OCI-LY3 (cell line): ENCODE measurements around the gene PPP2R5C.

Experiments used
- H2AFZ ChIP-seq: fragments of 200-600, 300-600 bp; shearing (Covaris generic); 2 replicates; pipeline ENCODE4 v1.6.0; 2014; ENCODE audit warnings: antibody characterized with exemption, low read depth, low read length
- H3K27ac ChIP-seq: fragments of 200-600, 300-600 bp; sonication (generic); 2 replicates; pipeline ENCODE4 v1.5.1; 2014; ENCODE audit warnings: mild to moderate bottlenecking, low read length, moderate library complexity, mixed read lengths
- H3K27me3 ChIP-seq: fragments of 200-600, 300-600 bp; sonication (generic); 2 replicates; pipeline ENCODE4 v1.6.1; 2014; ENCODE audit warnings: low read depth, low read length, mixed read lengths
- H3K36me3 ChIP-seq: fragments of 200-600, 300-600 bp; sonication (generic); replicated peaks from 2 replicates; pipeline ENCODE3; 2014; ENCODE audit warnings: low read depth, low read length, mixed read lengths
- H3K4me1 ChIP-seq: fragments of 300-600, 200-600 bp; sonication (generic); 2 replicates; pipeline ENCODE4 v1.6.1; 2014; ENCODE audit warnings: low read length, mixed read lengths
- H3K4me2 ChIP-seq: fragments of 200-600, 300-600 bp; sonication (generic); 2 replicates; pipeline ENCODE4 v1.6.1; 2014; ENCODE audit warnings: low read length, mixed read lengths
- H3K4me3 ChIP-seq: fragments of 300-600, 200-600 bp; sonication (generic); 2 replicates; pipeline ENCODE4 v1.5.1; 2014; ENCODE audit warnings: antibody characterized with exemption, mild to moderate bottlenecking, low read length, moderate library complexity
- H3K79me2 ChIP-seq: fragments of 300-600, 200-600 bp; shearing (Covaris generic); 2 replicates; pipeline ENCODE4 v1.6.1; 2014; ENCODE audit warnings: mild to moderate bottlenecking, low read length, mixed read lengths
- H3K9ac ChIP-seq: fragments of 300-600, 200-600 bp; shearing (Covaris generic); 2 replicates; pipeline ENCODE4 v1.6.0; 2014; ENCODE audit warnings: mild to moderate bottlenecking, low read length, moderate library complexity
- H3K9me3 ChIP-seq: fragments of 200-600, 300-600 bp; shearing (Covaris generic); 2 replicates; pipeline ENCODE4 v1.6.1; 2014; ENCODE audit warnings: low read length, mixed read lengths; ENCODE audit not compliant: insufficient read depth
- H4K20me1 ChIP-seq: fragments of 200-600, 300-600 bp; sonication (generic); 2 replicates; pipeline ENCODE4 v1.6.1; 2016; ENCODE audit warnings: low read length, mixed read lengths; ENCODE audit not compliant: insufficient read depth
- EZH2phosphoT487 ChIP-seq: fragments of 200-600 bp; shearing (Covaris generic); IDR thresholded peaks from 2 replicates; pipeline ENCODE4 v1.6.1; 2018; ENCODE audit warnings: antibody characterized with exemption, mixed run types, low read depth
- TF ChIP-seq, protein P1 (sequence below): fragments of 200-600, 300-600 bp; sonication (generic); IDR thresholded peaks from 2 replicates; pipeline ENCODE4 v1.5.1; 2014; ENCODE audit warnings: antibody characterized with exemption, low read length, low read depth

PPP2R5C gene

DNA sequence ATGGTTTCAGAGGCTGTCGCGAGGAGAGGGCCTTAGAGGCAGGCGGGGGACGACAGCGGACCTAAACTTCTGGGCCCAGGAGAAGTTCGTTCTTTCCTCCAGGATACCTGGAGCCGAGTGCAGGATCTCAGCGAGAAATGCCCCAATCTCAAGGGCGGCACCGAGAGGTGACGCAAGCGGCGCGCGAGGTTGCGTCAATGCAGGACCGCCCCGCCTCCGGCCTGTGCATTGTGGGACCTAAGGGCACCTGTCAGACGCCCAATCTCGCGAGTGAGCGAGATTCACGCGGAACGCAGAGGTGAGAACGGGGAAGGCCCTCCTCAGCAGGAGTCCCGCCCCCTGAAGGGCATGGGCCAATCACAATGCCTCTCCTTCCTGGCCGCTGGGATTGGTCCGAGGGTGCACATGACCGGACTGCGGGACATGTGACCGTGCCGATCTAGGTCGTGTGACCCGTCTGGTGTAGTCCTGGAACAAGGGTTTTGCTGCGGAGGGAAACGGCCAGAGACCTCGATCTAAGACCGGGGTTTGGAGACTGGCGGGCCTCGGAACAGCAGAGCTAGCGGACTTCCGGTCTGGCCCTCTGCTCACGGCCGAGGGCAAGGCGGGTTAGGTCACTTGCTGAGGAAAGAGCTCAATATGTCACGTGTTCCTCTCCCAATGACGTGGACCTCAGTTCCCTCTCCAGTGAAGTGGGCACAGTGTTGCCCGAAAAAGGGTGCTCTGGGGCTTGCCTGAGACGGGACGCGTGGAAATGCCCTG lies 186.6 kb downstream of the PPP2R5C start:
- TF ChIP-seq, protein P1, sequence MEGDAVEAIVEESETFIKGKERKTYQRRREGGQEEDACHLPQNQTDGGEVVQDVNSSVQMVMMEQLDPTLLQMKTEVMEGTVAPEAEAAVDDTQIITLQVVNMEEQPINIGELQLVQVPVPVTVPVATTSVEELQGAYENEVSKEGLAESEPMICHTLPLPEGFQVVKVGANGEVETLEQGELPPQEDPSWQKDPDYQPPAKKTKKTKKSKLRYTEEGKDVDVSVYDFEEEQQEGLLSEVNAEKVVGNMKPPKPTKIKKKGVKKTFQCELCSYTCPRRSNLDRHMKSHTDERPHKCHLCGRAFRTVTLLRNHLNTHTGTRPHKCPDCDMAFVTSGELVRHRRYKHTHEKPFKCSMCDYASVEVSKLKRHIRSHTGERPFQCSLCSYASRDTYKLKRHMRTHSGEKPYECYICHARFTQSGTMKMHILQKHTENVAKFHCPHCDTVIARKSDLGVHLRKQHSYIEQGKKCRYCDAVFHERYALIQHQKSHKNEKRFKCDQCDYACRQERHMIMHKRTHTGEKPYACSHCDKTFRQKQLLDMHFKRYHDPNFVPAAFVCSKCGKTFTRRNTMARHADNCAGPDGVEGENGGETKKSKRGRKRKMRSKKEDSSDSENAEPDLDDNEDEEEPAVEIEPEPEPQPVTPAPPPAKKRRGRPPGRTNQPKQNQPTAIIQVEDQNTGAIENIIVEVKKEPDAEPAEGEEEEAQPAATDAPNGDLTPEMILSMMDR = no peak
- TF ChIP-seq EZH2phosphoT487 = no peak
- Histone ChIP-seq H3K36me3 (no peaks in the 10 kb centered on the region), H3K79me2 (peaks cover 14% of the 10 kb centered on the region), H3K9ac (peak overlapping the region; percentile 95), H3K27ac (peak overlapping the region; percentile 73), H4K20me1 (no peaks in the 10 kb centered on the region), H3K4me3 (peak overlapping the region; percentile 95), H2AFZ (peak overlapping the region; percentile 71; the same call in 1 of the 2 replicates), H3K9me3 (no peaks in the 10 kb centered on the region), H3K27me3 (peaks cover 6% of the 10 kb centered on the region; the same call in 1 of the 2 replicates), H3K4me2 (peak overlapping the region; percentile 91), H3K4me1 (peaks cover 6% of the 10 kb centered on the region; the same call in 1 of the 2 replicates)

DNA sequence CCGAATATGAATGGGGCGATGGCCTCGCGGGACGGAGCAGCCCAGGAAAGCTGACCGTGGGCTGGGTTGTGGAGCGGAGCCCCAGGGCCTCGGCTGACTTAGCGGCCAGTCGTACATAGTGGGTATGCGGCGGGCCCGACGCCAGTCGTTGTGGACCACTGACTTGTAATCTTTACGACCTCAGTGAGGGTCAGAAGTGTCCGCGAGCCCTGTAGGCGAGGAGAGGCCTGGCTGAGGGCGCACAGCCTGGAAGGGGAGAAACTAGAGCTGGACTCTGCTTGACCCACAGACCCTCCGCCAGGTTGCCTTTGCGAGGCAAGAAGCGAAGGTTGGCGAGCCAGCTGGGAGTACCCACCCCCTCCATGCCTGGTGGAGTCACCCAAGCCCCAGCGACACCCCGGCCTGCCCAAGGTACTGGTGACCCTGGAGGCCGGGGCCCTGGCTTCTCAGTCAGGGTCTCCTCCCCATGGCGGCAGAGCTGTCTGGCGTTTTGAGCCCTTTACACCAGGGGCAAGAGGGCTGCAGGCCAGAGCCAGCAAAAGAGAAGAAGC lies 187.2 kb downstream of the PPP2R5C start:
- Histone ChIP-seq H3K9ac (peak overlapping the region; percentile 79), H3K27me3 (peaks cover 6% of the 10 kb centered on the region; the same call in 1 of the 2 replicates), H3K9me3 (no peaks in the 10 kb centered on the region), H3K4me1 (peaks cover 6% of the 10 kb centered on the region; the same call in 1 of the 2 replicates), H4K20me1 (no peaks in the 10 kb centered on the region), H2AFZ (peak overlapping the region; percentile 71; the same call in 1 of the 2 replicates), H3K36me3 (no peaks in the 10 kb centered on the region), H3K4me3 (peak overlapping the region; percentile 91), H3K27ac (peak overlapping the region; percentile 47), H3K4me2 (peak overlapping the region; percentile 91), H3K79me2 (peaks cover 14% of the 10 kb centered on the region)
- no peak for TF ChIP-seq EZH2phosphoT487
- TF ChIP-seq, protein P1 = no peak

DNA sequence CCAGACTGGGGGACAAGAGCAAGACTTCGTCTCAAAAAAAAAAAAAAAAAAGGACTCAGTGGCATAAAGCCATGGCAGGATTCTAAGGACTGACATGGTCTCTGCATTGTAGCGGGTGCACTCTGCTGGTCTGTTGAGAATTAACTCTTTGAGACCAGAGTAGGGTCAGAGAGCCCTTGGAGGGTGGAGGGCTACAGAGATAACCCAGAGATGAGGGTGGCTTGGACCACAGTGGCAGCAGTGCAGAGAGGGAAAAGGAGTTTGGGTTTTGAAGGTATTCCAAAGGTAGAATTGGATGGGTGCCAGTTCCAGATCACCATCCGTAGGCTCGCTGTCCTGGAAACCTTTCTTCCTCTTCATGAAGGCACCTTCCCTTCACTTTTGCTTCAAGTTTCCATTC lies 188.6 kb downstream of the PPP2R5C start:
- H3K9ac ChIP-seq = no peak overlapping the region

More for the DNA sequence above, 188.6 kb downstream of the PPP2R5C start:
- peaks cover 2% of the 10 kb centered on the region; the same call in 1 of the 2 replicates for H3K27me3 ChIP-seq
- no peak overlapping the region for H3K4me2 ChIP-seq
- H3K27ac ChIP-seq = no peak overlapping the region
- H3K36me3 ChIP-seq = no peaks in the 10 kb centered on the region
- H2AFZ ChIP-seq = no peak overlapping the region
- no peak overlapping the region for H3K4me3 ChIP-seq
- no peaks in the 10 kb centered on the region for H3K9me3 ChIP-seq
- H3K79me2 ChIP-seq = peaks cover 14% of the 10 kb centered on the region
- peaks cover 6% of the 10 kb centered on the region; the same call in 1 of the 2 replicates for H3K4me1 ChIP-seq
- TF ChIP-seq, protein P1 = peak; percentile 25
- TF ChIP-seq EZH2phosphoT487 = no peak
- H4K20me1 ChIP-seq = no peaks in the 10 kb centered on the region
